ENCODE data around the gene ZNF580.

The ZNF580 gene

DNA sequence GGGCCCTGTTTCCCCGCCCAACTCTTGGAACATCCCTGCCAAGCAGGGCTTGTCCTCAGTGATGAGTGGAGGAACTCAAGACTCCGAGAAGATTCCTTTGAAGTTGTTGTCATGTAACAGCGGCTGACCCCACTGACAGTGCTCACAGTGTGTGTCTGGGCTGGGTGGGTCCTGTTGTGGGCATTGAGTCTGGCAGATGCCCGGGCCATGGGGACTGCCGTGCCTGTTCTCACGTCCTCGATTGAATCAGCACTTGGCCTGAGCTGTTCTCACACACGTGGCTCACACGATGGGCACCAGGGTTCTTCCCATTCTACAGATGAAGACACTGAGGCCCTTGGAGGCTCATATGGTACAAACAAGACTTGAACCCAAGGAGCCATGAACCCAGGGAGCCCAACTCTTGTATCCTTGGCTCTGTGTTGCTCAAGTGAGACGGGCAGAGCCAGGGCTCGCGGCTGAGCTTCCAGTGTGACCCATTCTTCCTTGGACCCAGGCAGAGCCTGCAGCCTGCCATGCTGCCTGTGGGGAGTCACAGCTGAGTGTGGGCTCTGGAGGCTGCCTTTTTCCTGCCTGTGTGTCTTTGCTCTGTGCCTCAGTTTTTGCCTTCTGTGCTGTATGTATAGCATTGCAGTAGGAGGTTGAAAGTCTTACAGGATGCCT lies 25.7 kb downstream of the ZNF580 start:
- peak overlapping the region; percentile 76 for H3K27ac Mint-ChIP-seq
- H3K4me1 Mint-ChIP-seq (ENCODE audit: low read depth) = peaks cover 32% of the 10 kb centered on the region
- no peak for DNase-seq
- H3K4me3 Mint-ChIP-seq = no peak overlapping the region
- peaks cover 95% of the 10 kb centered on the region for H3K36me3 Mint-ChIP-seq (ENCODE audit: low read depth)
- H3K9me3 Mint-ChIP-seq = no peaks in the 10 kb centered on the region
- H3K27me3 Mint-ChIP-seq = no peaks in the 10 kb centered on the region

DNA sequence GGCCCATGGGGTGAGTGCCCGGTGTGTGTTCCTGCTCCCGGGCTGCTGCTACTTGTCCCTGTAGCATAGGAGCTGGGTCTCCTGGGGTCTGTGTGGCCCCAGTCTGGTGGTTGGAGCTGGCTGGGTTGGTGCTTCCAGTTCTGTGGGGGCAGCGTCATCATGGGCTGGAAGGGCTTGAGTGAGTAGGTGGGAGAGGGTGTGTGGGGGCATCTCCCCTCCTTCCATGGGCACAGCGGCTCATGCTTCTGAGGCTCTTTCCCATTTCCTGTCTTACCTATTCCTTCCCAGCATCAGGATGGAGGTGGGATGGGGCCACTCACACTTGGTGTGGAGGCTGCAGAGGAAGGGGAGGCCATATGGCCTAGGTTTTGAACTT lies 26.2 kb downstream of the ZNF580 start:
- Mint-ChIP-seq H3K9me3 (no peaks in the 10 kb centered on the region), H3K4me3 (no peak overlapping the region), H3K27me3 (no peaks in the 10 kb centered on the region), H3K36me3 (ENCODE audit: low read depth) (peaks cover 95% of the 10 kb centered on the region), H3K4me1 (ENCODE audit: low read depth) (peaks cover 30% of the 10 kb centered on the region), H3K27ac (peak overlapping the region; percentile 76)
- no peak for DNase-seq

DNA sequence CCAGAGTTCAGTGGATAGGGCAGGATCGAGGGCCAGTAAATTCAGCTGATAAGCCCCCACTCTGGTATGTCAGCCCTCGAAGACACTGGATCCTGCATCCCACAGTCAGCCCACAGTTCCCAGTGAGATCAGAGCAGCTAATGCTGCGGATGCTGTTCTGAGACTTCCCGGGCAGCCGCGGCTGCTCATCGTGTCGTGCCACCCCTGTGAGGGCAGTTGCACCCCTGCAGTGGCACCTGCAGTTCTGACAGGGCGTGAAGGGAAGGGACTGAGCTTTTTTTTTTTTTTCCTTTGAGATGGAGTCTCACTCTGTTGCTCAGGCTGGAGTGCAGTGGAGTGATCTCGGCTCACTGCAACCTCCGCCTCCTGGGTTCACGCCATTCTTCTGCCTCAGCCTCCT lies 26.7 kb downstream of the ZNF580 start:
- Mint-ChIP-seq H3K27me3 (no peaks in the 10 kb centered on the region), H3K4me3 (no peak overlapping the region), H3K36me3 (ENCODE audit: low read depth) (peaks cover 96% of the 10 kb centered on the region), H3K9me3 (no peaks in the 10 kb centered on the region), H3K4me1 (ENCODE audit: low read depth) (peaks cover 32% of the 10 kb centered on the region), H3K27ac (peak overlapping the region; percentile 76)
- no peak for DNase-seq

DNA sequence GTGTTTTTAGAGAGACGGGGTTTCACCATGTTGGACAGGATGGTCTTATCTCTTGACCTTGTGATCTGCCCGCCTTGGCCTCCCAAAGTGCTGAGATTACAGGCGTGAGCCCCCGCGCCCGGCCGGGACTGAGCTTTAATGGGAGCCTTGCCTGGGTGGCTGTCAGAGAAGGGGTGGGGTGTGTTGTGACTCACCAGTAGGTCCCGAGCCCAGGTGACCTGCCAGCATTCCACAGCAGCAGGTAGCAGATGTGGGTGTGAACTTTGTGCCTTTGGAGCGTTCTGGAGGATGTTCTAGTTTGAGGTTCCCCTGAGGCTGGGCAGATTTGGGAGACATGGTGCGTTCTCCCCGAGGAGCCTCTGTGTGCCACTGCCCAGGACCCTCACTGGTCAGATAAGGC lies 27.2 kb downstream of the ZNF580 start:
- peaks cover 96% of the 10 kb centered on the region for H3K36me3 Mint-ChIP-seq (ENCODE audit: low read depth)
- no peaks in the 10 kb centered on the region for H3K27me3 Mint-ChIP-seq
- no peaks in the 10 kb centered on the region for H3K9me3 Mint-ChIP-seq
- H3K4me1 Mint-ChIP-seq (ENCODE audit: low read depth) = peaks cover 28% of the 10 kb centered on the region
- no peak for DNase-seq
- no peak overlapping the region for H3K4me3 Mint-ChIP-seq
- peak overlapping the region; percentile 72 for H3K27ac Mint-ChIP-seq

DNA sequence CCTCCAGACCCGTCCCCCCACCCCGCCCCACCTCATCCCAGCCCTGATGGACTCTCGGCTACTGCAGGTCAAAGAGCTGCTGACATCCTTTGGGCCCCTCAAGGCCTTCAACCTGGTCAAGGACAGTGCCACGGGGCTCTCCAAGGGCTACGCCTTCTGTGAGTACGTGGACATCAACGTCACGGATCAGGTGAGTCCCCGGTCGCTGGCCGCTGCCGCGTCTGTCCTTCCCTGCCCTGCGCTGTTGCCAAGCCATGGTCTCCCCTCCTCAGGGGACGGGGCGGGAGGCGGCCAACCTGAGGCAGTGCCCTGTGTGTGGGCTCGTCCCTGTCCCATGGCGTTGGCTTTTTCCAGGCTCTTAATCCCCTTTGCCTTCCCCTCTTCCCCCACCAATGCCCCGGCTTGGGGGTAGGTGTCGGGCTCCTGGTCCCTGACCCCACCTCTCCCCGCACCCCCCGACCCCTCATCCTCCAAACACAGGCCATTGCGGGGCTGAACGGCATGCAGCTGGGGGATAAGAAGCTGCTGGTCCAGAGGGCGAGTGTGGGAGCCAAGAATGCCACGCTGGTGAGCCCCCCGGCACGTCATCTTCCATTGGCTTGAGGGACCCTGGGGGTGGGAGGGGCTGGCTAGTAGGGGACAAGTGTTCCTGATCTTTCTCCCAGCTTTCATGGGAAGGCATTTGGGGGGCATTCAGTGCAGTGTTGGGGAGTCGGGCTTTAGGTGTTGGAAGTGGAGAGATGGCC lies 28.0 kb downstream of the ZNF580 start:
- no peak for DNase-seq
- Mint-ChIP-seq H3K4me1 (ENCODE audit: low read depth) (peaks cover 33% of the 10 kb centered on the region), H3K27me3 (no peaks in the 10 kb centered on the region), H3K27ac (peak overlapping the region; percentile 18), H3K9me3 (no peaks in the 10 kb centered on the region), H3K36me3 (ENCODE audit: low read depth) (peaks cover 96% of the 10 kb centered on the region), H3K4me3 (no peak overlapping the region)

DNA sequence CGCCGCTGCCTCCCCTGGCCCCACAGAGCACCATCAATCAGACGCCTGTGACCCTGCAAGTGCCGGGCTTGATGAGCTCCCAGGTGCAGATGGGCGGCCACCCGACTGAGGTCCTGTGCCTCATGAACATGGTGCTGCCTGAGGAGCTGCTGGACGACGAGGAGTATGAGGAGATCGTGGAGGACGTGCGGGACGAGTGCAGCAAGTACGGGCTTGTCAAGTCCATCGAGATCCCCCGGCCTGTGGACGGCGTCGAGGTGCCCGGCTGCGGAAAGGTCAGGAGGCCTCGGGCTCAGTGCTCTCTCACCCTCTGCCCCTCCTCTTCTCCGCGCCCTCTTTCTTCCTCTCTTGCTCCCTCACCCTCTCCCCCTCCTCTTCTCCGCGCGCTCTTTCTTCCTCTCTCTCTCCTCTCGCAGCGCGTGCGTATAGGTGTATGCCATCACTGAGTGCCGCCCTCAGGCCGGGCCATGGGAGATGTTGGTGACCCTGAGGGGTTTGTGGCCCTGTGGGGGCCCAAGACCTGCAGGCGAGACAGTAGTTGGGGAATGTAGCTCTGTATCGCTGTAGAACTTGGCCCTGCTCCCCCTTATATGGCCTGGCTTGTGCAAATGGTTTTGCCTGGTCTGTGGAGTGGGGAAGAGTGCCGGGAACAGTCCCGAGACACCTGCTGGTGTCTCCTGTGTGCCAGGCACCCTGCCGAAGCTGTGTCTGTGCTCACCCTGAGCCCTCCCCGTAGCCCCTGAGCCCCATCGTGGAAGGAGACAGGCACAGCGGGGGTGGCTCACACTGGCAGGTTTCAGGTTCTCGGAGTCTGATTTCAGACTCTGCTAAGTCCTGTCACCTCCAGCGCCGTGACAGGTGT lies 28.8 kb downstream of the ZNF580 start:
- peaks cover 36% of the 10 kb centered on the region for H3K4me1 Mint-ChIP-seq (ENCODE audit: low read depth)
- peak overlapping the region; percentile 68 for H3K27ac Mint-ChIP-seq
- peaks cover 94% of the 10 kb centered on the region for H3K36me3 Mint-ChIP-seq (ENCODE audit: low read depth)

DNA sequence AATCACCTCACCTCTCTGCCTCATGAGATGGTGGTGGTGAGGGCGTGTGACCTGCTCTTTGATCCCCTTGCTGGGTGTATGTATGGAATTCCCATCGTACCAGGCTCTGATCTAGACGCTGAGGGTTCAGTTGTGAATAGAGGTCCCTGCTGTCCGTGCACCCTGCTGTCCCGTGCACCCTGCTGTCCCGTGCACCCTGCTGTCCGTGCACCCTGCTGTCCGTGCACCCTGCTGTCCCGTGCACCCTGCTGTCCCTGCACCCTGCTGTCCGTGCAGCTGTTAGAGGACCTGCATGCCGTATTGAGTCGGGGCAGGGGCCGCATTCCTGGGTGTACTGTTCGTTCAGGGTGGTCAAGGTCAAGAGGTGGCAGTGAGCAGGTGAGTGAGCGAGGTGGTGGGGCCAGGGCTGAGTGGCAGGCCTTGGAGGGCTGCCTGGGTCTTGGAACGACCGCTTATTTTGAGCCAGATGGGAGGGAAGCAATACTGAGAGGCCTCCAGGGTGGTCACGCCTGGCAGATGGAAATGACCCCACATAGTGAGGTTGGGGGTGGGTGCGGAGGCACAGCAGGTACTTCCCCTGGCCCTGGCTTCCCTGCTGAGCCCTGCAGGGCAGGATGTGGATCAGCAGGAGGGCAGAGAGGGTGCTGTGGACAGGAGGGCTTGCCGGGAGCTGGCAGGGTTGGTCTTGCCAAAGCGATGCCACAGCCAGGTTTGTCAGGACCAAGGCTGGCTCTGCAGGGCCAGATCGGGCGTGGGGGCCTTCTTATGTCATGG lies 29.7 kb downstream of the ZNF580 start:
- no peaks in the 10 kb centered on the region for H3K27me3 Mint-ChIP-seq

More for the DNA sequence above, 28.8 kb downstream of the ZNF580 start:
- no peaks in the 10 kb centered on the region for H3K9me3 Mint-ChIP-seq
- no peaks in the 10 kb centered on the region for H3K27me3 Mint-ChIP-seq
- no peak for DNase-seq
- H3K4me3 Mint-ChIP-seq = no peak overlapping the region

DNA sequence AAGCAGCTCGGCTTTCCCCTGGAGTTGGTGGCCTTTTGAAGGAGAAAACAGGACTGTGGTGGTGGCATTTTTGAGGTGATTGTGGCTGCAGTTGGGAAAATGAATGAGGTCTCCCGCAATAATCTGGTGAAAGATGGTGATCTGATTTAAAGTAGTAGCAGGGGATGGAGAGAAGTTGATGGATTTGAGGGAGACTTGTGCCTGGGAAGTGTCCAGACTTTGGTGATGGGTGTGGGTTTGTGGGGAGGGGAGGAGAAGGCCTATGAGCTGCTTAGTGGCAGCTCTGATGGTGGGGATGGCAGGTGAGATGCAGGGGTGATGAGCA lies 30.2 kb downstream of the ZNF580 start:
- peaks cover 36% of the 10 kb centered on the region for H3K4me1 Mint-ChIP-seq (ENCODE audit: low read depth)
- H3K27me3 Mint-ChIP-seq = no peaks in the 10 kb centered on the region
- peak overlapping the region; percentile 77 for H3K27ac Mint-ChIP-seq
- no peak for DNase-seq
- H3K36me3 Mint-ChIP-seq (ENCODE audit: low read depth) = peaks cover 90% of the 10 kb centered on the region
- no peaks in the 10 kb centered on the region for H3K9me3 Mint-ChIP-seq
- no peak overlapping the region for H3K4me3 Mint-ChIP-seq

More for the DNA sequence above, 29.7 kb downstream of the ZNF580 start:
- H3K4me3 Mint-ChIP-seq = no peak overlapping the region
- no peak for DNase-seq
- H3K9me3 Mint-ChIP-seq = no peaks in the 10 kb centered on the region
- peaks cover 35% of the 10 kb centered on the region for H3K4me1 Mint-ChIP-seq (ENCODE audit: low read depth)
- peak overlapping the region; percentile 77 for H3K27ac Mint-ChIP-seq
- H3K36me3 Mint-ChIP-seq (ENCODE audit: low read depth) = peaks cover 91% of the 10 kb centered on the region

DNA sequence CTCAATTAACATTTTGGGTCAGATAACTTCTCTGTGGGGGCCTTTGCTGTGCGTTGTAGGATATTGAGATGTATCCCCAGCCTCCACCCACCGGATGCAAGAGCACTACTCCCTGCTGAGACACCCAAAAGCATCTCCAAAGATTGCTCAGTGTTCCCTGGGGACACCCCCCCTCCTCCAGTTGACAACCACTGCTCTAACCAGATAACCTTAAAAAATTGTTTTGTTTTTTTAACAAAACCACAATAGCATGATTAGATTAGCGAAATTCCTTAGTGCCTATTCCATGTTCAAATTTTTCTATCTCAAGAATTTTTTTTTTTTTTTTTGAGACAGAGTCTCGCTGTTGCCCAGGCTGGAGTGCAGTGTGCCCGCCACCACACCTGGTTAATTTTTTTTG lies 31.6 kb downstream of the ZNF580 start:
- DNase-seq = no peak
- Mint-ChIP-seq H3K36me3 (ENCODE audit: low read depth) (peaks cover 89% of the 10 kb centered on the region), H3K27ac (peak overlapping the region; percentile 79), H3K4me3 (no peak overlapping the region), H3K9me3 (no peaks in the 10 kb centered on the region), H3K27me3 (no peaks in the 10 kb centered on the region), H3K4me1 (ENCODE audit: low read depth) (peaks cover 48% of the 10 kb centered on the region)

DNA sequence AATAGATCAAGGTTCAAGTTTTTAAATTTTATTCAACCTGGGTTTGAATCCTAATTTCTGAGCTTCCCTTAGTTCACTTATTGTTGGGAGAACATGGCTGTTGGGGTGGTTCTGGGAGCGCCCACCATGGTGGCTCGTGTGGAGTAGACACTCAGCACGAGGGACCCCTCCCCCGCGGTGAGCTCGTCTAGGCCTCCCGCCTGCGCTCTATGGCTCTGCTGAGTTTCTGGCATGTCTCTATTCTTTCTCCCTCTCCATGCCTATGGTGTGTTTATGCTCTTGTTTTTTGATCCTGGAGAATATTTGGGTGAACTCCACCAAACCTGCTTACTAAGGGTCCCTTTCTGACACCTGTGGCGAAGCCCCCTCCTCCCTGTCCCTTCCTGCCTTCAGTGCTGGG lies 32.7 kb downstream of the ZNF580 start:
- Mint-ChIP-seq H3K27me3 (no peaks in the 10 kb centered on the region), H3K9me3 (no peaks in the 10 kb centered on the region), H3K27ac (peak overlapping the region; percentile 91), H3K36me3 (ENCODE audit: low read depth) (peaks cover 89% of the 10 kb centered on the region), H3K4me1 (ENCODE audit: low read depth) (peaks cover 58% of the 10 kb centered on the region), H3K4me3 (peak overlapping the region; percentile 45)
- DNase-seq = no peak

DNA sequence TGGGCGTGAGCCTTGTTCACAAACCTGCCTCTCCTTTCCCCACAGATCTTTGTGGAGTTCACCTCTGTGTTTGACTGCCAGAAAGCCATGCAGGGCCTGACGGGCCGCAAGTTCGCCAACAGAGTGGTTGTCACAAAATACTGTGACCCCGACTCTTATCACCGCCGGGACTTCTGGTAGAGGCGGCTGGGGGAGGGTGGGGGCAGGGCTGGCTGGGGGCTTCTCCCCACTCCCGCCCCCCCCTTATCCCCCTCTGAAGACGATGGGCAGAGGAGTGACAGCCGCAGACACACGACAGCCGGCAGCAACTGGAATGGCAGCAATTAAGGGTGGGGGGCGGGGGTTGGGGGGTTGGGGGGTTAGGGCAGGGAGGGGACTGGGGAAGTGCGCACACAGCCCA lies 33.1 kb downstream of the ZNF580 start:
- H3K9me3 Mint-ChIP-seq = no peaks in the 10 kb centered on the region

DNA sequence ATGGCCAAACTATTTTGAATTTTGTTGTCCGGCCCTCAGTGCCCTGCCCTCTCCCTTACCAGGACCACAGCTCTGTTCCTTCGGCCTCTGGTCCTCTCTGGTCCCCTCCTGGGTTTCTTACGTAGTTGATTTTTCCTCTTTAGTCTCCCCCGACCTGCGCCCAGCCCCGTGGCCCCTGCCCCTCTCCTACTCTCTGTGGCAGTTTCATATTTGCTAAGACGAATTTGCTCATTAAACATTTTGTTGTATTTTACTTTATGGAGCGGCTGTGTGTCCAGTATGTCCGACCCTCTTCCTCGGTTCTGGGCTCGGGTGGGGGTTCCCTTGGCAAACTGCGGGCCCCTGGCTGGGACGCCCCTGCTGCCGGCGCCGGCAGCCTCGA lies 33.6 kb downstream of the ZNF580 start:
- H3K9me3 Mint-ChIP-seq = no peaks in the 10 kb centered on the region
- DNase-seq = no peak
- H3K36me3 Mint-ChIP-seq (ENCODE audit: low read depth) = peaks cover 89% of the 10 kb centered on the region
- H3K27ac Mint-ChIP-seq = peak overlapping the region; percentile 80
- no peaks in the 10 kb centered on the region for H3K27me3 Mint-ChIP-seq
- peaks cover 68% of the 10 kb centered on the region for H3K4me1 Mint-ChIP-seq (ENCODE audit: low read depth)
- peak overlapping the region; percentile 95 for H3K4me3 Mint-ChIP-seq

More for the DNA sequence above, 33.1 kb downstream of the ZNF580 start:
- H3K27ac Mint-ChIP-seq = peak overlapping the region; percentile 91
- peak overlapping the region; percentile 45 for H3K4me3 Mint-ChIP-seq
- H3K4me1 Mint-ChIP-seq (ENCODE audit: low read depth) = peaks cover 62% of the 10 kb centered on the region
- no peak for DNase-seq
- no peaks in the 10 kb centered on the region for H3K27me3 Mint-ChIP-seq
- H3K36me3 Mint-ChIP-seq (ENCODE audit: low read depth) = peaks cover 89% of the 10 kb centered on the region

DNA sequence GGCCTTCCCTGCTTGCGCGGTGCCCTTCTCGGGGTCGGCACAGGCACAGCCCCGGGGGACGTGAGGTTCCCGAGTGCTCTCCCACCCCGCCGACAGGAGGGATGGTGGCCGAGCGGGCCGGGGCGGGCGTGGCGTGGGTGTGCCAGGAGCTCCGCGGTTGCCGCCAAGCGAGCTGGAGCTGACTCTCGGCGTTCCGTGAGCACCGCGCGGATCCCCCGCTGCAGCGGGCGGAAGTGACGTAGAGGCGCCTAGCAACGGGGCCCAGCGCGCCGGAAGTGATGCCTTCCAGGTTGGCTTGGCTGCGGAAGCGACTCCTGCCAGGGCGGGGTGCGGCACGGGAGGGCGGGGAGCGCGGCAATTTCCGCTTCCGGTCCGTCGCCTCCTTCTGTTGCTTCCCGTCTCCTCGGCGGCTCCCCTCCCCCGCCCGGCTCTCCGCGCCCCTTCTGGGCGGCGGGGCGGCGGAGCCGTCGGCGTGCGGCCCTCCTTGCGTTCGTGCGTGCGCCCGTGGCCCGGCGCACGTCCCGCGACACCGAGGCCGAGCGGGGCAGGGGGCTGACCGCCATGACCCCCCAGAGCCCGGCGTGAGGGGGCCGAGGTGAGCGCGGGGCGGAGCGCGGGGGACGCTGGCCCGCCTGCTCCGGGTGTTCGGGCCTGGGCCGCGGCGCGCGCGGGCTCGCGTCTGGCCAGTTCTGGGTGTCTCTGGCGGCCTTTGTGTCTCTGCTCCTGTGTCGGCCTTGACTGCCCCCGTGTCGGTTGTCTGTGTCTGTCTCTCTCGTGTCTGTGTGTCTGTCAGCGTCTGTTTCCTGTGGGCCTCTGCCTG lies 34.2 kb downstream of the ZNF580 start, which contains the start of gene EPN1:
EPN1 (plus strand) TSS at position 386 of the 820 bp plus-strand sequence. CDS start 3,402 bp downstream, outside the sequence.
- peak within 1 kb of the TSS; percentile 95 for H3K4me3 Mint-ChIP-seq
- H3K27ac Mint-ChIP-seq = peak within 1 kb of the TSS; percentile 96
- DNase-seq = peak; percentile 98
- no peaks in the 10 kb centered on the region for H3K27me3 Mint-ChIP-seq
- H3K4me1 Mint-ChIP-seq (ENCODE audit: low read depth) = peaks cover 72% of the 10 kb centered on the region
- H3K36me3 Mint-ChIP-seq (ENCODE audit: low read depth) = peaks cover 89% of the 10 kb centered on the region
- no peaks in the 10 kb centered on the region for H3K9me3 Mint-ChIP-seq
